Stimulated activated naive CD8-positive, alpha-beta T cell treated with anti-CD3 and anti-CD28 coated beads, Interleukin-15, Interleukin-2, amounts not matched to agents 100 ng/mL and 50 ng/mL, for 24 hours (primary cell): ENCODE measurements around the gene NXPH3.
"Not testable (repeated sequence)": the region's sequence is repeated elsewhere in the genome, so short reads cannot be mapped to it uniquely, and the experiment has no call there.

Source experiments
- H3K27ac Mint-ChIP-seq: one replicate; pipeline ENCODE4 v1.8.0; 2021; ENCODE audit warnings: mild to moderate bottlenecking, mixed read lengths
- H3K27me3 Mint-ChIP-seq: one replicate; pipeline ENCODE4 v1.8.0; 2021; ENCODE audit warnings: mixed read lengths
- H3K36me3 Mint-ChIP-seq: one replicate; pipeline ENCODE4 v1.8.0; 2021; ENCODE audit warnings: low read depth, mixed read lengths
- H3K4me1 Mint-ChIP-seq: one replicate; pipeline ENCODE4 v1.8.0; 2021; ENCODE audit warnings: low read depth, mixed read lengths
- H3K4me3 Mint-ChIP-seq: one replicate; pipeline ENCODE4 v1.8.0; 2021; ENCODE audit warnings: mild to moderate bottlenecking, mixed read lengths
- H3K9me3 Mint-ChIP-seq: one replicate; pipeline ENCODE4 v1.8.0; 2021; ENCODE audit warnings: mixed read lengths

Gene NXPH3

DNA sequence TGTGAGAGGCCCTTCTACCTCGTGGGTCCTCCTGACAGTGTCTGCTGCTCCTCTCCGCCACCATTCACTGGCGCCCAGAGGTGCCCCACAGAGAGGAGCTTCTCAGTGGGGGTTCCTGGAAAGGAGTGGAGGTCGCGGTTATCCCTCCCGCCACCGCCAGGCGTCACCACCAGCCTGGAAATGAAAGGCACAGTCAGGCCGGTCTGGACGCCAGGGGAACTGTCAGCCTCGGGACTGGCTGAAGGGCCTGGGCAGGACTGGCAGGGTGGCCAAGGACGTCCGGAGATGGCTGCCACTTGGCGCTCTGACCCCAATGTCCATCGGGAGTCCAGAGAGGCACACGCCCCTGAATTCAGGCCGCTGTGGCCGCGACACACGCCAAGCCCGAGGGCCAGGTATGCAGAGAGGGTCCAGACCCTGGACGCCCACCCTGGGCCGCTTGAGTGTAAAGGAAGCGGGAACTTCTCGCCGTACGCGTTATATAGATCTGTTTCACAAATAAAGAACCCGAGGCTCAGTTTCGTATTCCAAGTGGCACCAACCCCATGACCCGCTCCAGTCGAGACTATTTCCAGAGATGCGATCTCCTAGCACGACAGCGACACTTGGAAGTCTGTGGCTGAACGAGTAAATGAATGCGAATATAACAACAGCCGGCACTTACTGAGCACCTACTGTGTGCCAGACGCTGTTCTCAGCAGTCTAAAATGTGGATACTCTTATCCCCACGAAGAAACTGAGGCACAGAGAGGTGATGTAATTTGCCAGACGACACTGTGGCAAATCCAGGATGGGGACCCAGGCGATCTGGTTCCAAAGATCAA is 7.6 kb upstream of the NXPH3 start:
- no peaks in the 10 kb centered on the region for H3K36me3 Mint-ChIP-seq
- H3K27ac Mint-ChIP-seq = no peak overlapping the region
- H3K4me1 Mint-ChIP-seq = peaks cover 33% of the 10 kb centered on the region
- H3K27me3 Mint-ChIP-seq = peaks cover 32% of the 10 kb centered on the region
- H3K9me3 Mint-ChIP-seq = no peaks in the 10 kb centered on the region
- peak overlapping the region; percentile 69 for H3K4me3 Mint-ChIP-seq

DNA sequence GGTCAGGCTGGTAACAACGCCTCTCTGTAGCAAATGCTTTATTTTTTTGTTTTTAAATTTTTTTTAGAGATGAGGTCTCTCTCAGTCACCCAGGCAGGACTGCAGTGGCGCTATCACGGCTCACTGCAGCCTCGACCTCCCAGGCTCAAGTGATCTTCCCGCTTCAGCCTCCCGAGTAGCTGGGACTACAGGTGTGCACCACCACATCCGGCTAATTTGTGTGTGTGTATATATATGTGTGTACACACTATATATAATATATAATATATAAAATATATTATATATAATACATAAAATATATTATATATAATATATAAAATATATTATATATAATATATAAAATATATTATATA is 7.0 kb upstream of the NXPH3 start:
- not testable (repeated sequence) for H3K4me3 Mint-ChIP-seq, H3K36me3 Mint-ChIP-seq, H3K27ac Mint-ChIP-seq, H3K9me3 Mint-ChIP-seq
- Mint-ChIP-seq H3K27me3 (peaks cover 38% of the 10 kb centered on the region), H3K4me1 (peaks cover 33% of the 10 kb centered on the region)

DNA sequence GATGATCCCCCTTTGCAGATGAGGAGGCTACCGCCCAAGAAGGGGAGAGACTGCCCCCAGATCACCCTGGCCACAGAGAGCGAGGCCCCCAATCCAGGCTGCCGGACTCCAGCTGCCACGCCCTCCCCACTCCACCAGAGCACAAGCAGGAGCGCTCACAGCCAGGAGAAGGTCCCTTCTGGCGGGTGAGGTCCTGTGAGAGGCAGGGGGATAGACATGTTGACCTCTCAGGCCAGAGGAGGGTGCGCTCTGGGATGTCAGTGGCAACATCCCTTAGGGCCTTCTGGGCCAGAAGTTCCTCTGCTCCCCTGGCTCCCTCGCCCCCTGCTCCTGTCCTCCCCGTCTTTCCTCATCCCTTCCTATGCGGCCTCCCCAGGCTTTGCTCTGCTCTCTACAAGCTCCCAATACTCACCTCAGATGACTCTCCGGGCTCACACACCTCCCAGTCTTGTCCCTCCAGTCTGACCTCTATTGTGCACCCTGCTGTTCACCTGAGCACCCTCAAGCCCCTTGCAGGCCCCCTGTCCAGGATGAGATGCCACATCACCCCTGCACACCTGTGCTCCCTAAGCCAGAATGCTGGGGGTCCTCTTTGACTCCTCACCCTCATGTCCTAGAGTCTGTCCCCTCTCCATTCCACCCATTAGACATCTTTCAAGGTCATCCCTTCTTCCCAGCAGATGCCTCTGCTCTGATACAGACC is 5.0 kb upstream of the NXPH3 start:
- Mint-ChIP-seq H3K9me3 (no peaks in the 10 kb centered on the region), H3K4me1 (peaks cover 30% of the 10 kb centered on the region), H3K27me3 (peaks cover 42% of the 10 kb centered on the region), H3K4me3 (peak overlapping the region; percentile 22), H3K36me3 (no peaks in the 10 kb centered on the region), H3K27ac (no peak overlapping the region)

DNA sequence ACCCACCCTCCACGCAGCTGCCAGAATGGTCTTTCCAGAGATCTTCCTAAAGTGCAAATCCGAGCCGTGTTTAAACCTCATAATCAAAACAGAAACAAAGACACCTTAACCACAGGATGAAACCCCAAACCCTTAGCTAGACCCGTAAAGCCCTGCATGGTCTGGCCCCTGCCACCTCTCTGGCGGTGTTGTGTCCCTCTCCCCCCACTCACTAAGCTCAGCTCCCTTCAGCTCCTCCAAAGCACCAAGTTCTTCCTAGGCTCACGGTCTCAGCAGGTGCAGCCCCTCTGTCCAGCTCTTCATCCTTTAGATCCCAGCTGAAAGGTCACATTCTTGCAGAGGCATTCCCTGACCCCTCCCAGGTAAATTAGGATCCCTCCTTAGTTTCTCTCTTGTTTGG is 4.4 kb upstream of the NXPH3 start:
- Mint-ChIP-seq H3K4me1 (peaks cover 24% of the 10 kb centered on the region), H3K27ac (no peak overlapping the region), H3K27me3 (peaks cover 42% of the 10 kb centered on the region), H3K9me3 (no peaks in the 10 kb centered on the region), H3K36me3 (no peaks in the 10 kb centered on the region), H3K4me3 (no peak overlapping the region)

DNA sequence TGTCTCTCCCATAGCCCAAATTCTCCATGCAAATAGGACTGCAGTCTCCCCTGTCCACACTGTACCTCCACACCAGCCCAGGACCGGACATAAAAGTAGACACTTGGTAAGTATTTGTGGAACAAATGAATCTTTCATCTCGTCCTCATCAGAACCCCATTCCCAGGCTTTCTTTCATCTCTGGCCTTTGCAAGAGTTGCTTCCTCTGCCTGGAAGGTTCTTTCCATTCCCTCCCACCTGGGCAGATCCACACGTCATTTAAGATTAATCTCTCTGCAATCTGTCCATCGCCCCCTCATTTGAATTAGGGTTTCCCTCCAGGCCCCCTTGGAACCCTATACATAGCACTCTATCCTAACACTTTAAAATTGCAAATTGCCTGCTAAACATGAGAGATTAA is 3.9 kb upstream of the NXPH3 start:
- H3K27ac Mint-ChIP-seq = no peak overlapping the region
- H3K36me3 Mint-ChIP-seq = no peaks in the 10 kb centered on the region
- no peaks in the 10 kb centered on the region for H3K9me3 Mint-ChIP-seq
- no peak overlapping the region for H3K4me3 Mint-ChIP-seq
- H3K27me3 Mint-ChIP-seq = peaks cover 41% of the 10 kb centered on the region
- H3K4me1 Mint-ChIP-seq = peaks cover 23% of the 10 kb centered on the region

DNA sequence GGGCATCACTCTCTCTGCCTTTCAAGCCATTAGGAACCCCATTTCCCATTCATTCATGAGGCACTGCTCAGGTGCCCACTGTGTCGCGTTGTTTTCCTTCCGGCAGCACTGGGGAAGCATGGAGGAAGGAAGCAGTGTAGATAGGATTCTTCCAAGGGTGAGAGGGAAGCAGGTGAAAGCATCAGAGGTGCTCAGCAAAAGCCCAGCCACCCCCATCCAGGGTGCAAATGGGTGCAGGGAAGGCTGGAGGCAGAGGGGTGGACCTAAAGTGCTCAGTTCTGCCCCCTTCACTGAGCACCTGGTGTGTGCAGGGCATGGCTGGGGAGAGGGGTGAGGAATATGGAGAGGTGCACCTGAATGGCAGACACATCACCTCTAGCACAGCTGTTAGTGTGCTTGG is 3.4 kb upstream of the NXPH3 start:
- Mint-ChIP-seq H3K27ac (no peak overlapping the region), H3K4me3 (no peak overlapping the region), H3K4me1 (peaks cover 28% of the 10 kb centered on the region), H3K36me3 (no peaks in the 10 kb centered on the region), H3K27me3 (peaks cover 43% of the 10 kb centered on the region), H3K9me3 (no peaks in the 10 kb centered on the region)

DNA sequence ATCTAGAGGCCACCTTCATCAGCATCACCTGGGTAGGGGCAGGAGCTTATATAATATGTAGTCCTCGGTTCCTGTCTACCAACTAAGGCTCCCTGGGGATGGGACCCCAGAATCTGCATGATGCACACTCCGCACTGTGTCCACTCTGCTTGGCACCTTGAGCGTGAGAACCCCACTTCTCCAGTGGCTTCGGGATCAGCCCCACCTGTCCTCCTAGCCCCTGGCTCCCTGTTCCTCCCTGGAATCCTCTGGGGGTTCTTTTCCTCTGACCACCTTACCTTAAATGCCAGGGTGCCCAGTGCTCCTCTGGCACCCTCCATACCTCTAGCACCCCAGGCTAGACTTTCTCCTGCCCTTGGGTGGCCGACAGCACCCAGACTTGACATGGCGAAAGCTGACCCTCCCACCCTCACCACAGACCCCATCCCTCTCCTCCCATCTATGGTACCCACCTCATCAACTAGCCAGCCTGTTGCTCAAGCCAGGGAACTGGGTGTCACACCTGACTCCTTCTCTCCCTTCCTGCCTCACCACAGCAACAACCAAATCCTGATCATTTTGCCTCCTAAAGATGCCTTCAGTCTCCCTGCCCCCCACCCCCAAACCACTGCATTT is 2.8 kb upstream of the NXPH3 start:
- Mint-ChIP-seq H3K4me1 (peaks cover 31% of the 10 kb centered on the region), H3K9me3 (no peaks in the 10 kb centered on the region), H3K27ac (no peak overlapping the region), H3K4me3 (no peak overlapping the region), H3K36me3 (no peaks in the 10 kb centered on the region), H3K27me3 (peaks cover 46% of the 10 kb centered on the region)

DNA sequence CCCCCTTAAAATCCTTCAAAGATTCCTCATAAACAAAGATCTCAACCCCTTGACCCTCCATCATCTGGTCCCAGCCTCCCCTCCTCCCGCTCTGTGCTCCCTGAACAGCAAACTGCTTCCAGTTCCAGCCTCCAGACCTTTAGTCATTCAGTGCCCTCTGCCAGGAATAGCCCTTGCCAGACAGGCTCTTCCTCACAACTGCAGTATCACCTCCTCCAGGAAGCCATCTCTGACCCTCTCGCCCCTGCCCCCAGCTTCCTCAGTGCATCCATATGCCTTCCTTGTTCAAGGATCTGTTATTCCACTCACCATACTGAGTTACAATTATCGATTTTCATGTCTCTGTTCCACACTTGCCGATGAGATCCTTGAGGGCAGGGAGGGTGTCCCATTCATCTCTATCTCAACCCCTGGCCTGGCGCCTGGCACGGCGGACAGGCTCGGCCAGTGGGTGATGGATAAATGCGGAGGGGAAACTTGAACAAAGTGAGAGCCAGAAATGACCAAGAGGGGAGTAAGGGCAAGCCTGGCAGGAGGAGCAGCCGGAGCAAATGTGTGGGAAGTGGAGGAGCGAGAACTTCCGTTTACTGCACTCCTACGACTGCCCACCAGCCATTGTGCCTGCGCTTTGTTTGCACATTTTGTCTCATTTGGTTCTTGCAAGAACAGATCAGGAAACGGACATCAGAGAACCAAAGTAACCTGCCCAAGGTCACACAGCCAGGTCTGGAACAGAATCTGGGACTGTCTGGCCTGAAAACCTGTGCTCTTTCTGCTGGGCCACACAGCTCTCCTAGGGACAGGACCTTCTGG is 2.0 kb upstream of the NXPH3 start:
- H3K4me1 Mint-ChIP-seq = peaks cover 29% of the 10 kb centered on the region
- no peaks in the 10 kb centered on the region for H3K36me3 Mint-ChIP-seq
- peak overlapping the region; percentile 21 for H3K4me3 Mint-ChIP-seq
- H3K27ac Mint-ChIP-seq = no peak overlapping the region
- H3K9me3 Mint-ChIP-seq = no peaks in the 10 kb centered on the region
- peaks cover 48% of the 10 kb centered on the region for H3K27me3 Mint-ChIP-seq

DNA sequence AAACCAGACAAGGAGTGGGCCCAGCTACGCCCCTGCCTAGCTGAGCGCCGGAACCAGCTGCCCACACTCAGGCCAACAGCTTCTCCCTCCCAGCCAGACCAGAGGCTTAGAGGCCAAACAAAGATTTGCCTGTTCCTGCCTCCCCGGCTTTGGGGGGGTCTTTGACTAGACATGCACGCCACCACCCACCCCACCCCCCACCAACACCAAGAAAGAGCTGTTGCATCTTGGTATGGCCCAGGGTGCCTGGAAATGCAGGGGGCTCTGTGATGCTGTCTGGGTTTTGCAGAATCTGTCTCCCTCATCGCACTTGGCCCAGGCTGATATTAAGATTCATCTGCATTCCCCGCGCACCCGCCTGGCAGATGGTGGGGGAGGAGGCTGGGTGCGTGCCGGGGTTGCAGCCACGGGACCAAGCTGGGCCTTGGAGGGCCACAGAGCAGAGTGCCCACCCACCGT is 1.3 kb upstream of the NXPH3 start:
- Mint-ChIP-seq H3K9me3 (no peaks in the 10 kb centered on the region), H3K4me1 (peaks cover 29% of the 10 kb centered on the region), H3K4me3 (no peak overlapping the region), H3K36me3 (no peaks in the 10 kb centered on the region), H3K27me3 (peaks cover 48% of the 10 kb centered on the region), H3K27ac (no peak overlapping the region)

DNA sequence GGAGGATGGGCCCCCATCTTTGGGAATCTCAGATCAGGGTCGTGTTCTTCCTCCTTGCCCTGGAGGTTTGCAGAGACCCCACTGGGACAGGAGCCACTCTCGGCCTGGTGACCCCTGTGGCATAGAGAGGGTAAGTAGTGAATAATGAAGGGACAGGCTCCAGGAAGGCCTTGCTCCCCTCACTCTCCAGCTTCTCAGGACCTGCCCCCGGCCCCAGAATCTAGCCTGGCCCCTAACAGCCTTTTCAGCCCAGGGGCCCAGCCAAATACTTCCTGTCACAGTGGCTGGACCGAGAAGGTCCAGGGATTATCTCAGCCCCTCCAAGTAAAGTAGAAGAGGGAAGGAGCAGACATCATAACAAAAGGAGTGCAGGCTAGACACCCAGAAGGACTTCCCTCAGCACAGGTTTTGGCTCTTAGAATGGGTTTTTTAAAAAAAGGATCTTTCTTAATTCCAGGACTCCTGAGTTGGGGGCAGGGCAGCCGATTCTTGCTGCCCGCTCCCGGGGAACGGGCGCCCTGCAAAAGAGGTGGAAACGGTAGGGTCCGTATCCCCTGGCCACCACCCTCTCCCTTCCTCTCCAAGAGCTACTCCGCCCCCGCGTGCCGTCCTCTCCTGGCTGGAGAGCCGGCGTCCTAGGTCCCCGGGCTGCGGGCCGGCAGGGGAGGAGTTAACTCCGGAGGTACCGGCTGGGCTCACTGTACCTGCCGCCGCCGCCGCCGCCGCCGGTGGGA is 559 bp upstream of the NXPH3 start:
- Mint-ChIP-seq H3K9me3 (no peaks in the 10 kb centered on the region), H3K4me1 (peaks cover 29% of the 10 kb centered on the region), H3K4me3 (peak overlapping the region; percentile 51), H3K27ac (no peak overlapping the region), H3K36me3 (no peaks in the 10 kb centered on the region), H3K27me3 (peaks cover 48% of the 10 kb centered on the region)

DNA sequence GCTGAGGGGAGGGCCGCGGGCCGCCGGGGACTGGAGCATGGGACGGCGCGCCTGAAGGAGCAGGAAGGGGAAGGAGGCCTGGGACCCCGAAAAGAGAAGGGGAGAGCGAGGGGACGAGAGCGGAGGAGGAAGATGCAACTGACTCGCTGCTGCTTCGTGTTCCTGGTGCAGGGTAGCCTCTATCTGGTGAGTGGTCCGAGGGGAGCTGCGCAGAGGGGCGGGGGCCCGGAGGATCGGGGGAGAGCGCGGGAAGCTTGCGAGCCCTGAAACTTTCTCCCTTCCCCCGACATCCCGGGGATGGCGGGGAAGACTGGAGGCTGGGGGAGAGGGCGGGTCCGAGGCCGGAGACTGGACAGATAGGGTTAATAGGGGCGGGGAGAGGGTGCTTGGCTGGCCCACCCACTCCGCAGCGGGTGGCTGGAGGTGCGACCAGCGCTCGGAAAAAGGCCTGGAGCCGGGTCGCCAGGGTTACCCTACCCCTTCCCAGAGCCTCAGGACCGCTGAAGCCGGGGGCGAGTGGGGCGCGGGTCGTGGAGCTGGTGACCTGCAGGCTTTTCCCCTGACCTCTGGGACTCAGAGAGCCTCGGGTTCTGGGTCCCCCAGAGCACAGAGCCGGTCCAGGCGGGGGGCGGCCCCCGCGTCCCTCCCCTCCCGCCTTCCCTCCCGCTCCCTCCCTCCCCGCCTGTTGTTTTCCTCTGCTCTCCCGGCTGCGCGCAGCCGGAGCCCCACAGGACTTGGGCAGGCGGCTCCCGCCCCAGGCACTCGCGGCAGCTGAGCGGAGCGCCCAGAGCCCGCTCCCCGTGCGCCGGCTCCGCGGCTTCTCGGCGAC is 631 bp downstream of the NXPH3 start:
- Mint-ChIP-seq H3K27me3 (peaks cover 41% of the 10 kb centered on the region), H3K27ac (no peak overlapping the region), H3K4me1 (peaks cover 22% of the 10 kb centered on the region), H3K9me3 (no peaks in the 10 kb centered on the region), H3K4me3 (peak overlapping the region; percentile 71), H3K36me3 (no peaks in the 10 kb centered on the region)

DNA sequence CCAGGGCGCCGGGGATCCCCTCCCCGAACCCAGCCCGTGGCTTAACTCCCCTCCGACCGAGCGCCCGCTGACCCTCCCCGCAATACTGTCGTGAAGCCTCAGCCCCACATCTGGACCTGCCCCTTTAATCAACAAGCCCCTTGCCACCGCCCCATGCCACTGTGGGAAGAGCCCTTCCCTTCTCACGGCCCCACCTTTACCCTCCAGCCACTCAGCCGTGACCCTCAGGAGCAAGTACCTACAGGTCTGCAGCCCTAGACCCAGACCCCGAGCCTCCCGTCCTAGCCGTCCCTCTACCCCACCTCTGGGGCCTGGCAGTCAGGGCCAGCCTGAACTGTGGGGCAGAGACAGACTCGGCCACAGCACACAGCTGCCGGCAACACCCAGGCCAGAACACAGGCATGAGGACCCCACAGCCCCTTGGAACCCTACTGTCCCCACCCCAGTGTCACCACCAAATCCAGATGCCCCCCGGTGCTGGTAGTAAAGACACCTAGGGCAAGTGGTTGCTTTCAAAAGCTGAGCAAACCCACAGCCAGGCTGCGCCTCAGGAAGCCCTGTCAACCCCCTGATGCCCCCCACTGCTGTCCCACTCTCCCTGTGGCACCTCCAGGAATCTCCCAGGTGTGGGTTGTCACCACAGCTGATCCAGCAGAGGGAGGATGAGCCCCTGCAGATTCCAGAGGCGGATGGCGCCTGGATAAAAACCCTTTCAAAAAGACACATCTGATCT is 1.4 kb downstream of the NXPH3 start:
- H3K9me3 Mint-ChIP-seq = no peaks in the 10 kb centered on the region
- peaks cover 15% of the 10 kb centered on the region for H3K4me1 Mint-ChIP-seq
- H3K36me3 Mint-ChIP-seq = no peaks in the 10 kb centered on the region
- no peak overlapping the region for H3K27ac Mint-ChIP-seq
- H3K4me3 Mint-ChIP-seq = peak overlapping the region; percentile 59
- H3K27me3 Mint-ChIP-seq = peaks cover 33% of the 10 kb centered on the region

DNA sequence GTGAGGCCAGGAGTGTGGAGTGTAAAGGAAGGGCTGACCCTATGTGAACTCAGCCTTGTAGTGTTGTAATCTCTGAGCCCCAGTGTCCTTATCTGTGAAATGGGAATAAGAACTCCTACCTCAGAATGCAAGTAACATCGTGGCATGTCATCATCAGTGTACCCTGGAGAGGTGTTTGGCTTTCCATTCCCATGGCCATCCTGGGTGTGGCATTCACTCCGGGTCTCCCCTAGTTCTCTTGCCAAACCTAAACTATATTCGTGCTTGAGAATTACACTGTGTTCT is 1.9 kb downstream of the NXPH3 start:
- H3K4me1 Mint-ChIP-seq = peaks cover 15% of the 10 kb centered on the region
- no peak overlapping the region for H3K27ac Mint-ChIP-seq
- H3K4me3 Mint-ChIP-seq = peak overlapping the region; percentile 43
- no peaks in the 10 kb centered on the region for H3K36me3 Mint-ChIP-seq
- peaks cover 28% of the 10 kb centered on the region for H3K27me3 Mint-ChIP-seq
- H3K9me3 Mint-ChIP-seq = no peaks in the 10 kb centered on the region
